A673 (cell line): ENCODE data around the gene MGAT5. TPM values are rescaled to one million over a fixed set of nuclear protein-coding genes. Genes with fewer than 3 reads are reported as not detected.

ENCODE experiments used
- BruUV-seq: library from RNA; stranded (reverse); fragments of 400-500 nt; replicated peaks from 2 replicates; lab custom pipeline; 2021; lab: Mats Ljungman, UMichigan
- CTCF ChIA-PET: fragments of 300-600 bp; sonication (Branson Sonifier 250); formaldehyde crosslinking; loops from one replicate; lab custom pipeline; 2022; ENCODE audit warnings: antibody characterized with exemption; lab: Charles Lee
- POLR2A ChIA-PET: fragments of 300-600 bp; sonication (Branson Sonifier 250); formaldehyde crosslinking; loops from one replicate; lab custom pipeline; 2022; ENCODE audit warnings: antibody characterized with exemption; ENCODE audit not compliant: low non-redundant PET; lab: Charles Lee
- DNase-seq: peaks from one replicate; pipeline ENCODE4 v3.0.0-alpha.2; 2015; ENCODE audit warnings: low spot score
- H3K27ac ChIP-seq: fragments of 200-600 bp; sonication (generic); 2 replicates; pipeline ENCODE4 v1.5.1; 2016; ENCODE audit warnings: mixed run types, low read depth, mild to moderate bottlenecking, mixed read lengths, antibody characterized with exemption, low read length; ENCODE audit not compliant: poor library complexity, severe bottlenecking
- H3K27me3 ChIP-seq: fragments of 200-600 bp; sonication (generic); replicated peaks from 2 replicates; pipeline ENCODE4 v1.6.1; 2017; ENCODE audit warnings: mixed run types, low read depth, mild to moderate bottlenecking, mixed read lengths, antibody characterized with exemption, low read length; ENCODE audit not compliant: insufficient read depth, poor library complexity
- H3K36me3 ChIP-seq: fragments of 200-600 bp; sonication (generic); 2 replicates; pipeline ENCODE4 v1.6.1; 2016; ENCODE audit warnings: mixed run types, mild to moderate bottlenecking, mixed read lengths, antibody characterized with exemption, low read length; ENCODE audit not compliant: insufficient read depth, poor library complexity, severe bottlenecking
- H3K4me1 ChIP-seq: fragments of 200-600 bp; sonication (generic); 2 replicates; pipeline ENCODE4 v1.6.1; 2017; ENCODE audit warnings: mixed run types, mild to moderate bottlenecking, mixed read lengths, antibody characterized with exemption, low read length; ENCODE audit not compliant: insufficient read depth, poor library complexity, severe bottlenecking
- H3K4me3 ChIP-seq: fragments of 200-600 bp; sonication (generic); 2 replicates; pipeline ENCODE4 v1.5.1; 2016; ENCODE audit warnings: low read depth, mixed run types, mild to moderate bottlenecking, mixed read lengths, low read length; ENCODE audit not compliant: poor library complexity, severe bottlenecking
- H3K9me3 ChIP-seq: fragments of 200-600 bp; sonication (generic); 2 replicates; pipeline ENCODE4 v1.6.1; 2016; ENCODE audit warnings: mixed run types, low read depth, mild to moderate bottlenecking, mixed read lengths, antibody characterized with exemption, low read length; ENCODE audit not compliant: poor library complexity, severe bottlenecking
- EZH2 ChIP-seq: fragments of 200-600 bp; sonication (generic); IDR thresholded peaks from 2 replicates; pipeline ENCODE4 v1.6.1; 2017; ENCODE audit warnings: borderline replicate concordance, low read depth, mild to moderate bottlenecking, mixed read lengths, antibody characterized with exemption, low read length; ENCODE audit not compliant: poor library complexity, severe bottlenecking
- intact Hi-C: fragments of 100-400 bp; cut with micrococcal nuclease; formaldehyde crosslinking; loops from one replicate; pipeline ENCODE4 v1.10.0; 2022; ENCODE audit not compliant: unreplicated experiment
- total RNA-seq: library from RNA; stranded (reverse); gene quantifications from 2 replicates; pipeline ENCODE4 v1.2.3, GENCODE V29; 2021
- TF ChIP-seq, protein P1 (sequence below): fragments of 300-800, 200-600 bp; sonication (generic); conservative IDR thresholded peaks from 2 replicates; pipeline ENCODE4 v1.5.1; 2017; ENCODE audit warnings: low read depth, mild to moderate bottlenecking, antibody characterized with exemption, low read length, moderate library complexity, mixed read lengths

MGAT5 gene
- total RNA-seq, 1 experiment from 2014 or later = 11.0 TPM

DNA sequence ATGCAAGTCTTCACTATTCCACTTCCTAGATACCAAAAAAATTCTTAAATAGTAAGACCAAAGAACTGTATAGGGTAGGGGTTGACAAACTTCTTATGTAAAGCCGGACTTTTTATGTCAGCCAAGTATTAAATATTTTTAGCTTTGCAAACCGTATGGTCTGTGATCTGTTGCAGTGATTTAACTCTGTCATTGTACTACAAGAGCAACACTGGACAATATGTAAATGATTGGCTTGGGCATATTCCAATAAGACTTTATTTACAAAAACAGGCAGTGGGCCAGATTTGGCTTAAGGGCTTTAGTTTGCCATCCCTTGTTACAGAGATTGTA is 48.0 kb downstream of the MGAT5 start:
- Histone ChIP-seq H3K27ac (no peak overlapping the region), H3K27me3 (no peaks in the 10 kb centered on the region), H3K9me3 (no peaks in the 10 kb centered on the region), H3K36me3 (no peaks in the 10 kb centered on the region), H3K4me3 (no peak overlapping the region), H3K4me1 (peaks cover 12% of the 10 kb centered on the region)
- BruUV-seq = no TSS peak
- no peak for TF ChIP-seq EZH2
- TF ChIP-seq, protein P1, sequence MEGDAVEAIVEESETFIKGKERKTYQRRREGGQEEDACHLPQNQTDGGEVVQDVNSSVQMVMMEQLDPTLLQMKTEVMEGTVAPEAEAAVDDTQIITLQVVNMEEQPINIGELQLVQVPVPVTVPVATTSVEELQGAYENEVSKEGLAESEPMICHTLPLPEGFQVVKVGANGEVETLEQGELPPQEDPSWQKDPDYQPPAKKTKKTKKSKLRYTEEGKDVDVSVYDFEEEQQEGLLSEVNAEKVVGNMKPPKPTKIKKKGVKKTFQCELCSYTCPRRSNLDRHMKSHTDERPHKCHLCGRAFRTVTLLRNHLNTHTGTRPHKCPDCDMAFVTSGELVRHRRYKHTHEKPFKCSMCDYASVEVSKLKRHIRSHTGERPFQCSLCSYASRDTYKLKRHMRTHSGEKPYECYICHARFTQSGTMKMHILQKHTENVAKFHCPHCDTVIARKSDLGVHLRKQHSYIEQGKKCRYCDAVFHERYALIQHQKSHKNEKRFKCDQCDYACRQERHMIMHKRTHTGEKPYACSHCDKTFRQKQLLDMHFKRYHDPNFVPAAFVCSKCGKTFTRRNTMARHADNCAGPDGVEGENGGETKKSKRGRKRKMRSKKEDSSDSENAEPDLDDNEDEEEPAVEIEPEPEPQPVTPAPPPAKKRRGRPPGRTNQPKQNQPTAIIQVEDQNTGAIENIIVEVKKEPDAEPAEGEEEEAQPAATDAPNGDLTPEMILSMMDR = no peak
- no peak for DNase-seq
- intact Hi-C loops = no loop called here
- ChIA-PET CTCF (no interaction called here), POLR2A (no interaction called here)

DNA sequence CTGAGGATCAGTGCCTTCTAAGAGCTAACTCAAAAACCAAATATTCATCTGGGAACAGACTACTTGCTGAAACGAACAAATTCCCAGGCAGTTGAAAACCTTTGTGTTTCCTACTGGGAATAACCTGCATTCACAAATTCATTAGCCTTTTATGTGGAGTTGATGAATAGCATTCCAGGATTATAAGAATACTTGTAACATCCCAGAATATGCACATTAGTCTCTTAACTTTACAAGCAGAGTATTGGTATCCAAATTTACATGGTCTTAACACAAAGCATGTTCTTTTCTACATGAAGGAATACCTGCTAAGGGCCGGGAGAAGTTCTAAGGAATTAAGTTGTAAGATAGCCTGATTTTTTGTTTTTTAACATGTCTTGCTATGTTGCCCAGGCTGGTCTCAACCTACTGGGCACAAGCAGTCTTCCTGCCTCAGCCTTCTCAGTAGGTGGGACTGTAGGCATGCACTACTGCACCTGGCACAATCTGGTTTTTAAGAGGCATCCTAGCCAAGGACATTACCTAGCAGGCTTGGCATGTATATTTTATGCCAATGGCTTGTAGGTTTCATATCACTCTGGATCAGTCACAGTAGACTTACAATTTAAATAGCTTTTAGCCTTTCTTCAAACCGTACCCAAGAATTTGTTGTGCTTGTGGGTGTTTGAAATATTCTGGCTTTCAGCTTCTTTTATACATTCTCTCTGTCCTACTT is 50.7 kb downstream of the MGAT5 start:
- H3K4me1 ChIP-seq = peaks cover 21% of the 10 kb centered on the region
- H3K27ac ChIP-seq = no peak overlapping the region
- TF ChIP-seq EZH2 = no peak
- TF ChIP-seq, protein P1 = no peak
- H3K27me3 ChIP-seq = no peaks in the 10 kb centered on the region
- H3K4me3 ChIP-seq = no peak overlapping the region
- H3K9me3 ChIP-seq = no peaks in the 10 kb centered on the region
- POLR2A ChIA-PET = no interaction called here
- intact Hi-C loops = no loop called here
- CTCF ChIA-PET = no interaction called here
- BruUV-seq = no TSS peak
- no peak for DNase-seq
- H3K36me3 ChIP-seq = no peaks in the 10 kb centered on the region

DNA sequence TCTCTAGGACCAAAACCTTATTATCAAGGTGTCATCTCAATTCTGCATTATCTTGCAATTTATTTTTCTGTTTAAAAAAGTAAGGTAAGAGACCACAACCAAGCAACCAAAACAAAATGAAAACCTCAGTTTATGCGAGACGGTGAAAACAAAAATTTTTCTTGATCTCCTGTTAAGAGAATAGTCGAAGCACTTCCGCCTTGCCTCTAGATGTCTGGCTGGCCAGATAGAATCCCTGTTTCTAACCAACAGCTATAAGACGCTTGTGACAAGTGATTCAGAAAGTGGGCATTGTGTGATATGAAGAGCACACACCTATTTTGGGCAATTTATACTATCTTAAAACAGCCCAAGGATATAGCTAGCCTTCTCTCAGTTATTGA is 51.2 kb downstream of the MGAT5 start:
- POLR2A ChIA-PET = no interaction called here
- no peaks in the 10 kb centered on the region for H3K27me3 ChIP-seq
- peaks cover 21% of the 10 kb centered on the region for H3K4me1 ChIP-seq
- DNase-seq = no peak
- CTCF ChIA-PET = no interaction called here
- TF ChIP-seq EZH2 = no peak
- TF ChIP-seq, protein P1 = no peak
- no peaks in the 10 kb centered on the region for H3K9me3 ChIP-seq
- H3K36me3 ChIP-seq = no peaks in the 10 kb centered on the region
- no TSS peak for BruUV-seq
- intact Hi-C loops = no loop called here
- no peak overlapping the region for H3K4me3 ChIP-seq
- H3K27ac ChIP-seq = no peak overlapping the region
